ENCODE results near the gene CLEC5A. TPM values are rescaled to one million over a fixed set of nuclear protein-coding genes. Genes with fewer than 3 reads are reported as not detected.

Gene CLEC5A
- total and polyA plus RNA-seq, 2 of the 8 experiments (the other 6 are each of a cell fraction or from before 2014, with no cell fraction given), result not detected

DNA sequence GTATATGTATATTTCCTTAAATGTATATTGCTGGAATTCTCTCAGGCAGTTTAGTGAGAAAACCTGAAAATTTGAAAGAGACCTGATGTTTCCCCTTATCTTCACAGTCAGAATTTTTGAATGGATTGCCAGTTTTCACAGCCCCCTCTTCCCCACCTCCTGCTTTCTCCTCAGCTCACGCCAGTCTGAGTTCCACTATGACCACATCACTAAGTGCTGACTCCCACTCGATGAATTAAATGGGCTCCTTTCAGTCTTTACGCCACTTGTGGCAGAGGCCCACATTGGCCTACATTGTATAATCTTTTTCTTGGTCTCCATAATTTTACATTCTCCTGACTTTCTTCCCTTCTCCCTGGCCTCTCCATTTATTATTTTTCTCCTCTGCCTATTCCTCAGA is 3.1 kb upstream of the CLEC5A start:
- Histone ChIP-seq H3K36me3 (ENCODE audit: control insufficient read depth in 2 of 4, insufficient read depth in 4 of 4, low read length in 3 of 4) (no peaks in the 10 kb centered on the region), H3K56ac (replicated peaks; ENCODE audit: insufficient read length, low read depth, low read length) (no peak overlapping the region), H3K18ac (ENCODE audit: extremely low read depth, low read length) (no peak overlapping the region), H4K8ac (ENCODE audit: extremely low read depth, insufficient read depth, low read length) (no peak overlapping the region), H3K4me2 (ENCODE audit: insufficient read depth in 1 of 2, low read depth in 2 of 2, low read length in 2 of 2) (no peak overlapping the region), H3K9me3 (ENCODE audit: insufficient read depth in 2 of 2, low read depth in 1 of 2, low read length in 1 of 2) (no peaks in the 10 kb centered on the region), H3K79me2 (ENCODE audit: control insufficient read depth in 1 of 2, insufficient read depth in 2 of 2, low read length in 2 of 2) (no peaks in the 10 kb centered on the region), H3K9ac (replicated peaks in 1 of 4; ENCODE audit: extremely low read depth in 1 of 4, low read depth in 3 of 4, low read length in 3 of 4) (no peak overlapping the region), H3K4me3 (ENCODE audit: extremely low read depth in 1 of 4, insufficient read depth in 2 of 4, low read depth in 3 of 4, low read length in 4 of 4) (no peak overlapping the region), H3K79me1 (ENCODE audit: low read depth, low read length) (no peaks in the 10 kb centered on the region), H2BK5ac (ENCODE audit: low read depth, low read length) (no peak overlapping the region), H4K5ac (ENCODE audit: insufficient read length, low read depth, low read length) (no peak overlapping the region), H3K23ac (ENCODE audit: insufficient read length) (no peak overlapping the region), H2AK5ac (ENCODE audit: low read depth, low read length) (no peak overlapping the region), H3K4ac (replicated peaks; ENCODE audit: insufficient read length, low read depth, low read length) (no peak overlapping the region), H2BK120ac (replicated peaks; ENCODE audit: low read depth, low read length) (no peak overlapping the region), H2BK20ac (ENCODE audit: low read length) (no peak overlapping the region), H3K27me3 (replicated peaks in 1 of 4; ENCODE audit: control insufficient read depth in 3 of 4, extremely low read depth in 1 of 4, insufficient read depth in 3 of 4, low read length in 3 of 4) (no peaks in the 10 kb centered on the region), H4K20me1 (replicated peaks in 1 of 2; ENCODE audit: control insufficient read depth in 1 of 2, insufficient read depth in 2 of 2, low read length in 2 of 2) (no peaks in the 10 kb centered on the region), H3K27ac (ENCODE audit: low read depth, low read length) (no peak overlapping the region), H2AFZ (ENCODE audit: low read length) (no peak overlapping the region), H3K23me2 (ENCODE audit: low read depth, low read length) (no peaks in the 10 kb centered on the region), H3K14ac (ENCODE audit: insufficient read length) (no peak overlapping the region), H2BK12ac (ENCODE audit: low read depth, low read length) (no peak overlapping the region), H4K91ac (replicated peaks; ENCODE audit: insufficient read length, low read length) (no peak overlapping the region), H2BK15ac (ENCODE audit: low read length) (no peak overlapping the region), H3K4me1 (replicated peaks in 1 of 4; ENCODE audit: control insufficient read depth in 3 of 4, insufficient read depth in 4 of 4, low read length in 3 of 4) (peaks cover 0 to 6% (median 2%) of the 10 kb centered on the region in 4 experiments; a peak in 3 of 7 replicates)
- no peak for FAIRE-seq
- ChIA-PET CTCF (ENCODE audit: partially characterized antibody) (interaction anchor here (0.6 to 0.7 kb wide), 2 partner anchors 73 to 127 kb away, joined by 3 read pairs; no protein-coding TSS in a partner anchor), POLR2A (ENCODE audit: partially characterized antibody) (no interaction called here)
- DNase-seq (ENCODE audit: low read depth in 1 of 2, low spot score in 2 of 2), result no peak
- WGBS, 2 experiments (ENCODE audit: extremely low coverage in 1 of 2, insufficient coverage in 1 of 2, insufficient read length in 1 of 2, insufficient replicate concordance in 2 of 2, low coverage in 1 of 2, low lambda C conversion rate in 2 of 2, missing lambda C conversion rate in 1 of 2), result 91% methylated on average over 3 of the region's 3 CpGs; no CpG with 5 or more reads in 1 of the 2 experiments
- TF ChIP-seq CHD2 (IDR thresholded peaks at IDR 0.05; ENCODE audit: low read length), result no peak
- no peak for TF ChIP-seq RXRA (IDR thresholded peaks at IDR 0.05; ENCODE audit: insufficient read depth, low read depth, low read length)
- no peak for TF ChIP-seq GABPA (IDR thresholded peaks at IDR 0.05; ENCODE audit: borderline replicate concordance, insufficient read depth, low read length)
- no peak for TF ChIP-seq SIRT6 (IDR thresholded peaks at IDR 0.05; ENCODE audit: low read length)
- TF ChIP-seq, protein P1, sequence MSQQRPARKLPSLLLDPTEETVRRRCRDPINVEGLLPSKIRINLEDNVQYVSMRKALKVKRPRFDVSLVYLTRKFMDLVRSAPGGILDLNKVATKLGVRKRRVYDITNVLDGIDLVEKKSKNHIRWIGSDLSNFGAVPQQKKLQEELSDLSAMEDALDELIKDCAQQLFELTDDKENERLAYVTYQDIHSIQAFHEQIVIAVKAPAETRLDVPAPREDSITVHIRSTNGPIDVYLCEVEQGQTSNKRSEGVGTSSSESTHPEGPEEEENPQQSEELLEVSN (IDR thresholded peaks at IDR 0.05), result no peak
- TF ChIP-seq POU5F1 (IDR thresholded peaks at IDR 0.05; ENCODE audit: low read depth, low read length), result no peak
- no peak for TF ChIP-seq BACH1 (IDR thresholded peaks at IDR 0.05; ENCODE audit: low read length)
- no peak for TF ChIP-seq RFX5 (IDR thresholded peaks at IDR 0.05; ENCODE audit: borderline replicate concordance, low read depth, low read length)
- no peak for TF ChIP-seq TAF7 (optimal IDR thresholded peaks at IDR 0.05; ENCODE audit: borderline replicate concordance, low read depth, low read length)
- TF ChIP-seq BRCA1 (IDR thresholded peaks at IDR 0.05; ENCODE audit: low read depth, low read length), result no peak
- TF ChIP-seq, protein P2, sequence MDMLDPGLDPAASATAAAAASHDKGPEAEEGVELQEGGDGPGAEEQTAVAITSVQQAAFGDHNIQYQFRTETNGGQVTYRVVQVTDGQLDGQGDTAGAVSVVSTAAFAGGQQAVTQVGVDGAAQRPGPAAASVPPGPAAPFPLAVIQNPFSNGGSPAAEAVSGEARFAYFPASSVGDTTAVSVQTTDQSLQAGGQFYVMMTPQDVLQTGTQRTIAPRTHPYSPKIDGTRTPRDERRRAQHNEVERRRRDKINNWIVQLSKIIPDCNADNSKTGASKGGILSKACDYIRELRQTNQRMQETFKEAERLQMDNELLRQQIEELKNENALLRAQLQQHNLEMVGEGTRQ (IDR thresholded peaks at IDR 0.05; ENCODE audit: low read length), result no peak
- no peak for TF ChIP-seq EGR1 (IDR thresholded peaks at IDR 0.05; ENCODE audit: borderline replicate concordance, low read depth, low read length)
- TF ChIP-seq POLR2A (IDR thresholded peaks at IDR 0.05; ENCODE audit: control extremely low read depth in 1 of 2, low read depth in 2 of 2, low read length in 2 of 2), result no peak
- no peak for TF ChIP-seq CREB1 (IDR thresholded peaks at IDR 0.05)
- TF ChIP-seq KDM5A (IDR thresholded peaks at IDR 0.05; ENCODE audit: low read length), result no peak
